DOHH2 (cell line): ENCODE results near the gene OR8B12.

Experiments
- CTCF ChIP-seq: fragments of 200-600 bp; sonication (generic); IDR thresholded peaks from one replicate; pipeline ENCODE4 v1.5.1; 2014; ENCODE audit warnings: antibody characterized with exemption, mild to moderate bottlenecking, low read depth, low read length; ENCODE audit not compliant: poor library complexity, severe bottlenecking
- EZH2phosphoT487 ChIP-seq: fragments of 200-600 bp; sonication (generic); IDR thresholded peaks from 2 replicates; pipeline ENCODE4 v1.6.1; 2017; ENCODE audit warnings: borderline replicate concordance, mild to moderate bottlenecking, antibody characterized with exemption, low read length, moderate library complexity, mixed read lengths

- no peak for TF ChIP-seq CTCF
- no peak for TF ChIP-seq EZH2phosphoT487
Measured at GRCh38 chr11:124541204-124541603, 2.2 kb downstream of the OR8B12 start.
